ENCODE measurements around the gene GAL3ST2.
"Not testable (repeated sequence)": the region's sequence is repeated elsewhere in the genome, so short reads cannot be mapped to it uniquely, and the experiment has no call there.

GAL3ST2 gene

GRCh38 chr2:241776336-241777169, at the start of gene GAL3ST2:
Gene GAL3ST2, plus strand, starts transcription at chr2:241776822. Its CDS starts 134 bp downstream, at chr2:241776956.
- peaks cover 13% of the 10 kb centered on the region for H3K4me1 Mint-ChIP-seq (ENCODE audit: low read depth)
- no peak within 1 kb of the TSS for H3K27ac Mint-ChIP-seq
- no peaks in the 10 kb centered on the region for H3K36me3 Mint-ChIP-seq (ENCODE audit: low read depth)
- no peak for DNase-seq
- H3K27me3 Mint-ChIP-seq, result no peaks in the 10 kb centered on the region
- H3K9me3 Mint-ChIP-seq, result peaks cover 6% of the 10 kb centered on the region
- H3K4me3 Mint-ChIP-seq, result no peak within 1 kb of the TSS

GRCh38 chr2:241728000-241728399, 48.6 kb upstream of the GAL3ST2 start:
- Mint-ChIP-seq H3K4me3 (no peak overlapping the region), H3K4me1 (ENCODE audit: low read depth) (peaks cover 31% of the 10 kb centered on the region), H3K27ac (no peak overlapping the region), H3K27me3 (no peaks in the 10 kb centered on the region), H3K36me3 (ENCODE audit: low read depth) (peaks cover 48% of the 10 kb centered on the region), H3K9me3 (no peaks in the 10 kb centered on the region)
- no peak for DNase-seq

- Mint-ChIP-seq H3K4me3 (no peak overlapping the region), H3K27me3 (no peaks in the 10 kb centered on the region), H3K27ac (no peak overlapping the region), H3K9me3 (no peaks in the 10 kb centered on the region), H3K36me3 (ENCODE audit: low read depth) (peaks cover 42% of the 10 kb centered on the region), H3K4me1 (ENCODE audit: low read depth) (peaks cover 36% of the 10 kb centered on the region)
- no peak for DNase-seq
These were observed 48.0 kb upstream of the GAL3ST2 start for GRCh38 chr2:241728627-241729026.

GRCh38 chr2:241729868-241730267, 46.8 kb upstream of the GAL3ST2 start:
- Mint-ChIP-seq H3K27me3 (no peaks in the 10 kb centered on the region), H3K27ac (peak overlapping the region; percentile 74), H3K9me3 (no peaks in the 10 kb centered on the region), H3K4me1 (ENCODE audit: low read depth) (peaks cover 39% of the 10 kb centered on the region), H3K36me3 (ENCODE audit: low read depth) (peaks cover 29% of the 10 kb centered on the region), H3K4me3 (peak overlapping the region; percentile 11)
- DNase-seq, result no peak

GRCh38 chr2:241730671-241731293, 45.8 kb upstream of the GAL3ST2 start:
- no peak for DNase-seq
- no peak overlapping the region for H3K4me3 Mint-ChIP-seq
- H3K36me3 Mint-ChIP-seq (ENCODE audit: low read depth), result peaks cover 28% of the 10 kb centered on the region
- H3K27ac Mint-ChIP-seq, result peak overlapping the region; percentile 74
- peaks cover 44% of the 10 kb centered on the region for H3K4me1 Mint-ChIP-seq (ENCODE audit: low read depth)
- no peaks in the 10 kb centered on the region for H3K27me3 Mint-ChIP-seq
- no peaks in the 10 kb centered on the region for H3K9me3 Mint-ChIP-seq

GRCh38 chr2:241732513-241733186, 44.0 kb upstream of the GAL3ST2 start:
- not testable (repeated sequence) for H3K27ac Mint-ChIP-seq, H3K4me3 Mint-ChIP-seq, H3K9me3 Mint-ChIP-seq, H3K27me3 Mint-ChIP-seq
- H3K4me1 Mint-ChIP-seq (ENCODE audit: low read depth), result peaks cover 53% of the 10 kb centered on the region
- DNase-seq, result peak; percentile 76
- H3K36me3 Mint-ChIP-seq (ENCODE audit: low read depth), result peaks cover 26% of the 10 kb centered on the region

- peaks cover 26% of the 10 kb centered on the region for H3K36me3 Mint-ChIP-seq (ENCODE audit: low read depth)
- H3K27ac Mint-ChIP-seq, result no peak overlapping the region
- no peak for DNase-seq
- H3K4me3 Mint-ChIP-seq, result peak overlapping the region; percentile 49
- no peaks in the 10 kb centered on the region for H3K27me3 Mint-ChIP-seq
- no peaks in the 10 kb centered on the region for H3K9me3 Mint-ChIP-seq
- H3K4me1 Mint-ChIP-seq (ENCODE audit: low read depth), result peaks cover 57% of the 10 kb centered on the region
These were observed 43.0 kb upstream of the GAL3ST2 start for GRCh38 chr2:241733391-241734207.

- H3K27ac Mint-ChIP-seq, result no peak overlapping the region
- H3K4me1 Mint-ChIP-seq (ENCODE audit: low read depth), result peaks cover 61% of the 10 kb centered on the region
- H3K9me3 Mint-ChIP-seq, result no peaks in the 10 kb centered on the region
- no peaks in the 10 kb centered on the region for H3K27me3 Mint-ChIP-seq
- no peak for DNase-seq
- peak overlapping the region; percentile 53 for H3K4me3 Mint-ChIP-seq
- peaks cover 28% of the 10 kb centered on the region for H3K36me3 Mint-ChIP-seq (ENCODE audit: low read depth)
These were observed 42.5 kb upstream of the GAL3ST2 start for GRCh38 chr2:241734208-241734466.

DNA sequence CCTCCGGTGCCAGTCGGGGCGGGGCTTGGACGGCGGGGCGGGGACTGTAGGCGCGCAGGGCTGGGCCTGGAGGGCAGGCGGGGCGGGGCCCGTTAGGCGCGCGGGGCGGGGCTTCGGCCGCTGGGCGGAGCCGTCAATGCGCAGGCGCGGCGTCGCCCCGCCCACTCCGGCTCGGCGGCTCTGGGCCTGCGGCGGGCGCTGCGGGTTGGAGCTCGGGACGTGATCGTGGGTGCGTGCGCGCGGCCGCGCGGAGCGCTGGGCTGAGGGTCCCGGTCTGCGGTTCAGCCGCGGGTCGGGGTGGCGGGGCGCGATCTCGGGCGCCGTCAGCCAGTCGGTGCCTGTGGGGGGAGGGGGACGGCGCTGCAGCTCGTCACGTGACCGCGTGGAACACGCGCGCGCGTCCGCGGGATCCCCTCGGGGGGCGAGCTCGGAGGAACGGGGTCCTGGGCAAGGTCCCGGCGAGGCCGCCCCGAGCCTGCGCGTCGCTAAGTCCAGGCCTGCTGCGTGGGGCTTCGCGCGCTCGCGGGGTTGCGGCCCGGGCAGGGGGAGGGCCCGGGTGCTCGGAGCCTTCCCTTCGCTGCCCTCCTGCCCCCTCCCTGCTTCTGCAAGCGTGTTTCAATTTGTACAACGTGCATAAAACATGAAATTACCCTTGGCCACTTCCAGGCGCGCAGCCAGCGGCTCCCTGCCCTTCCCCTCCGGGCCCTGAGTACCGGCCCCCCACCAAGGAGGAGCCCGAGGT, 42.0 kb upstream of the GAL3ST2 start, which contains the start of gene D2HGDH:
Gene D2HGDH, plus strand, starts transcription at position 164 of the 742 bp plus-strand sequence. CDS start 595 bp downstream, outside the sequence.
- Mint-ChIP-seq H3K27ac (peak within 1 kb of the TSS; percentile 83), H3K36me3 (ENCODE audit: low read depth) (peaks cover 29% of the 10 kb centered on the region), H3K9me3 (no peaks in the 10 kb centered on the region), H3K4me3 (peak within 1 kb of the TSS; percentile 84), H3K27me3 (no peaks in the 10 kb centered on the region), H3K4me1 (ENCODE audit: low read depth) (peaks cover 64% of the 10 kb centered on the region)
- peak; percentile 96 for DNase-seq

DNA sequence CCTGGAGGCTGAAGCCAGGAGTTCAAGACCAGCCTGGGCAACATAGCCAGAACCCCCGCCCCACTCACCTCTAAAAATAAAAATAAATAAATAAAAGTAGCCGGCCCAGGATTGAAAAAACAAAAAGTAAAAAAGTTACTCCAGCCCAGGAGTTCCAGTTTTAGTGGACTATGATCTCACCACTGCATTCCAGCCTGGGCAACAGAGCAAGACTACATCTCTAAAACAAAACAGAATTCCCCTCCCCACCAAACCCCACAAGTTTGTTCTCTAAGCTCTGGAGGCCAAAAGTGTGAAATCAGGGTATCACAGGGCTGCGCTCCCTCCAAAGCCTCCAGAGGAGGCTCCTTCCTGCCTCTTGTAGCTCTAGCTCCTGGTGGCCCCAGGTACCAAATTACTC, 40.5 kb upstream of the GAL3ST2 start:
- Mint-ChIP-seq H3K27me3 (no peaks in the 10 kb centered on the region), H3K4me3 (peak overlapping the region; percentile 84), H3K9me3 (no peaks in the 10 kb centered on the region), H3K27ac (peak overlapping the region; percentile 50), H3K36me3 (ENCODE audit: low read depth) (peaks cover 27% of the 10 kb centered on the region), H3K4me1 (ENCODE audit: low read depth) (peaks cover 63% of the 10 kb centered on the region)
- no peak for DNase-seq

- H3K9me3 Mint-ChIP-seq, result no peaks in the 10 kb centered on the region
- no peak overlapping the region for H3K27ac Mint-ChIP-seq
- no peak for DNase-seq
These were observed 38.5 kb upstream of the GAL3ST2 start for GRCh38 chr2:241738040-241738686.

GRCh38 chr2:241739177-241739576, 37.4 kb upstream of the GAL3ST2 start:
- Mint-ChIP-seq H3K9me3 (no peaks in the 10 kb centered on the region), H3K27ac (no peak overlapping the region), H3K4me1 (ENCODE audit: low read depth) (peaks cover 49% of the 10 kb centered on the region), H3K27me3 (no peaks in the 10 kb centered on the region), H3K4me3 (no peak overlapping the region), H3K36me3 (ENCODE audit: low read depth) (peaks cover 36% of the 10 kb centered on the region)
- no peak for DNase-seq

More at GRCh38 chr2:241738040-241738686, 38.5 kb upstream of the GAL3ST2 start:
- Mint-ChIP-seq H3K36me3 (ENCODE audit: low read depth) (peaks cover 26% of the 10 kb centered on the region), H3K27me3 (no peaks in the 10 kb centered on the region), H3K4me3 (no peak overlapping the region), H3K4me1 (ENCODE audit: low read depth) (peaks cover 53% of the 10 kb centered on the region)

- H3K9me3 Mint-ChIP-seq, result no peaks in the 10 kb centered on the region
- H3K4me1 Mint-ChIP-seq (ENCODE audit: low read depth), result peaks cover 49% of the 10 kb centered on the region
- H3K27me3 Mint-ChIP-seq, result no peaks in the 10 kb centered on the region
- H3K36me3 Mint-ChIP-seq (ENCODE audit: low read depth), result peaks cover 40% of the 10 kb centered on the region
- DNase-seq, result peak; percentile 75
- H3K4me3 Mint-ChIP-seq, result peak overlapping the region; percentile 49
- H3K27ac Mint-ChIP-seq, result peak overlapping the region; percentile 84
These were observed 37.0 kb upstream of the GAL3ST2 start for GRCh38 chr2:241739651-241740050.

Data from activated T-cell treated with anti-CD3 and anti-CD28 coated beads, Interleukin-2, amount 50 U/mL, for 24 hours (primary cell).